SJSA1 (cell line): ENCODE measurements around the gene HYAL4. TPM values are rescaled to one million over a fixed set of nuclear protein-coding genes. Genes with fewer than 3 reads are reported as not detected.
A peak's percentile ranks its signal among the peaks of the same experiment; 100 is the strongest.
"Not testable (repeated sequence)": the region's sequence is repeated elsewhere in the genome, so short reads cannot be mapped to it uniquely, and the experiment has no call there.

Experiments
- DNase-seq, 2 experiments: peaks; one replicate each; pipeline ENCODE4 v3.0.0-alpha.2; 2015 to 2020; ENCODE audit warnings: low spot score in 2 of 2, low read depth in 1 of 2
- H3K27ac ChIP-seq: fragments of 250-450 bp; sonication (Bioruptor Pico); 2 replicates; pipeline ENCODE4 v1.5.1; 2020; ENCODE audit warnings: mild to moderate bottlenecking, moderate library complexity
- H3K27me3 ChIP-seq: fragments of 250-450 bp; sonication (Bioruptor Pico); replicated peaks from 2 replicates; pipeline ENCODE4 v1.5.1; 2020; ENCODE audit warnings: mild to moderate bottlenecking, moderate library complexity
- H3K36me3 ChIP-seq: fragments of 250-450 bp; sonication (Bioruptor Pico); 2 replicates; pipeline ENCODE4 v1.5.1; 2020; ENCODE audit warnings: mild to moderate bottlenecking
- H3K4me1 ChIP-seq: fragments of 250-450 bp; sonication (Bioruptor Pico); replicated peaks from 2 replicates; pipeline ENCODE4 v1.6.1; 2021; ENCODE audit warnings: mild to moderate bottlenecking
- H3K4me3 ChIP-seq: fragments of 250-450 bp; sonication (Bioruptor Pico); 2 replicates; pipeline ENCODE4 v1.5.1; 2020; ENCODE audit warnings: mild to moderate bottlenecking
- H3K9me3 ChIP-seq: fragments of 250-450 bp; sonication (Bioruptor Pico); replicated peaks from 2 replicates; pipeline ENCODE4 v1.5.1; 2020; ENCODE audit warnings: mild to moderate bottlenecking
- total RNA-seq: library from RNA; depleted of rRNA; stranded (reverse); fragments of >200 nt; shearing (Covaris generic); gene quantifications from 2 replicates; pipeline ENCODE4 v1.2.3, GENCODE V29; 2014; rRNA removed

Gene HYAL4
- not detected in 2 replicates for total RNA-seq

- DNase-seq, result no peak
- Histone ChIP-seq H3K4me3 (no peak within 1 kb of the TSS), H3K9me3 (no peaks in the 10 kb centered on the region), H3K27ac (no peak within 1 kb of the TSS), H3K27me3 (no peaks in the 10 kb centered on the region), H3K36me3 (no peaks in the 10 kb centered on the region), H3K4me1 (no peaks in the 10 kb centered on the region)
Measured at GRCh38 chr7:123844712-123845219, at the start of gene HYAL4. Gene HYAL4 (plus strand): TSS chr7:123845169. CDS start chr7:123868274, 23,105 bp downstream.

GRCh38 chr7:123795917-123796316 is 49.1 kb upstream of the HYAL4 start:
- no peak overlapping the region for H3K27ac ChIP-seq
- DNase-seq, result no peak

GRCh38 chr7:123796568-123796967 is 48.4 kb upstream of the HYAL4 start:
- no peak overlapping the region for H3K27ac ChIP-seq
- H3K9me3 ChIP-seq, result no peaks in the 10 kb centered on the region
- no peaks in the 10 kb centered on the region for H3K36me3 ChIP-seq
- no peak overlapping the region for H3K4me3 ChIP-seq
- no peak for DNase-seq
- H3K27me3 ChIP-seq, result no peaks in the 10 kb centered on the region
- H3K4me1 ChIP-seq, result no peaks in the 10 kb centered on the region

More at GRCh38 chr7:123795917-123796316, 49.1 kb upstream of the HYAL4 start:
- H3K9me3 ChIP-seq, result no peaks in the 10 kb centered on the region
- H3K4me3 ChIP-seq, result no peak overlapping the region
- no peaks in the 10 kb centered on the region for H3K4me1 ChIP-seq
- H3K27me3 ChIP-seq, result no peaks in the 10 kb centered on the region
- H3K36me3 ChIP-seq, result no peaks in the 10 kb centered on the region

GRCh38 chr7:123797673-123798531 is 47.1 kb upstream of the HYAL4 start:
- H3K27me3 ChIP-seq, result no peaks in the 10 kb centered on the region
- DNase-seq, result peak in 1 of 2 experiments; percentile 32

GRCh38 chr7:123798532-123799188 is 46.3 kb upstream of the HYAL4 start:
- Histone ChIP-seq H3K27me3 (no peaks in the 10 kb centered on the region), H3K27ac (no peak overlapping the region), H3K9me3 (no peaks in the 10 kb centered on the region), H3K36me3 (no peaks in the 10 kb centered on the region), H3K4me3 (no peak overlapping the region), H3K4me1 (no peaks in the 10 kb centered on the region)
- no peak for DNase-seq

More at GRCh38 chr7:123797673-123798531, 47.1 kb upstream of the HYAL4 start:
- Histone ChIP-seq H3K9me3 (no peaks in the 10 kb centered on the region), H3K27ac (no peak overlapping the region), H3K36me3 (no peaks in the 10 kb centered on the region), H3K4me3 (no peak overlapping the region), H3K4me1 (no peaks in the 10 kb centered on the region)

GRCh38 chr7:123802249-123802648 is 42.7 kb upstream of the HYAL4 start:
- no peaks in the 10 kb centered on the region for H3K9me3 ChIP-seq
- no peaks in the 10 kb centered on the region for H3K36me3 ChIP-seq
- no peak overlapping the region for H3K27ac ChIP-seq
- no peaks in the 10 kb centered on the region for H3K27me3 ChIP-seq
- no peak overlapping the region for H3K4me3 ChIP-seq
- H3K4me1 ChIP-seq, result no peaks in the 10 kb centered on the region
- no peak for DNase-seq

GRCh38 chr7:123805287-123805686 is 39.7 kb upstream of the HYAL4 start:
- Histone ChIP-seq H3K4me3 (no peak overlapping the region), H3K9me3 (no peaks in the 10 kb centered on the region), H3K4me1 (no peaks in the 10 kb centered on the region), H3K27me3 (no peaks in the 10 kb centered on the region), H3K36me3 (no peaks in the 10 kb centered on the region), H3K27ac (no peak overlapping the region)
- no peak for DNase-seq

GRCh38 chr7:123809471-123809870 is 35.5 kb upstream of the HYAL4 start:
- H3K9me3 ChIP-seq, result no peaks in the 10 kb centered on the region
- H3K27me3 ChIP-seq, result no peaks in the 10 kb centered on the region
- DNase-seq, result no peak
- no peak overlapping the region for H3K27ac ChIP-seq
- no peak overlapping the region for H3K4me3 ChIP-seq
- H3K4me1 ChIP-seq, result no peaks in the 10 kb centered on the region
- H3K36me3 ChIP-seq, result no peaks in the 10 kb centered on the region

GRCh38 chr7:123811056-123811455 is 33.9 kb upstream of the HYAL4 start:
- Histone ChIP-seq H3K9me3 (no peaks in the 10 kb centered on the region), H3K27ac (no peak overlapping the region), H3K4me1 (no peaks in the 10 kb centered on the region), H3K27me3 (peaks cover 4% of the 10 kb centered on the region; the same call in 1 of the 2 replicates), H3K36me3 (no peaks in the 10 kb centered on the region), H3K4me3 (no peak overlapping the region)
- no peak for DNase-seq

- Histone ChIP-seq H3K4me3 (no peak overlapping the region), H3K4me1 (no peaks in the 10 kb centered on the region), H3K27ac (no peak overlapping the region), H3K36me3 (no peaks in the 10 kb centered on the region), H3K9me3 (no peaks in the 10 kb centered on the region), H3K27me3 (peaks cover 4% of the 10 kb centered on the region; the same call in 1 of the 2 replicates)
- DNase-seq, result no peak
Measured at GRCh38 chr7:123816916-123817315, 28.1 kb upstream of the HYAL4 start.

- Histone ChIP-seq H3K36me3 (no peaks in the 10 kb centered on the region), H3K4me3 (no peak overlapping the region), H3K4me1 (no peaks in the 10 kb centered on the region), H3K27ac (no peak overlapping the region), H3K27me3 (peaks cover 4% of the 10 kb centered on the region; the same call in 1 of the 2 replicates), H3K9me3 (no peaks in the 10 kb centered on the region)
- no peak for DNase-seq
Measured at GRCh38 chr7:123819001-123819400, 26.0 kb upstream of the HYAL4 start.

- H3K27me3 ChIP-seq, H3K4me3 ChIP-seq, H3K27ac ChIP-seq, DNase-seq, H3K36me3 ChIP-seq, H3K4me1 ChIP-seq, H3K9me3 ChIP-seq: not testable (repeated sequence)
Measured at GRCh38 chr7:123819795-123820194, 25.2 kb upstream of the HYAL4 start.

- Histone ChIP-seq H3K9me3 (no peaks in the 10 kb centered on the region), H3K36me3 (no peaks in the 10 kb centered on the region), H3K27me3 (no peaks in the 10 kb centered on the region), H3K27ac (no peak overlapping the region), H3K4me1 (no peaks in the 10 kb centered on the region), H3K4me3 (no peak overlapping the region)
- DNase-seq, result no peak
Measured at GRCh38 chr7:123820864-123821263, 24.1 kb upstream of the HYAL4 start.

- H3K4me1 ChIP-seq, result no peaks in the 10 kb centered on the region
- H3K27me3 ChIP-seq, result no peaks in the 10 kb centered on the region
- DNase-seq, result no peak
- H3K4me3 ChIP-seq, result no peak overlapping the region
- no peaks in the 10 kb centered on the region for H3K36me3 ChIP-seq
- no peak overlapping the region for H3K27ac ChIP-seq
- H3K9me3 ChIP-seq, result no peaks in the 10 kb centered on the region
Measured at GRCh38 chr7:123821320-123821719, 23.6 kb upstream of the HYAL4 start.
